Measurements from ENCODE around the gene SLC27A5.
"Not testable (repeated sequence)": the region's sequence is repeated elsewhere in the genome, so short reads cannot be mapped to it uniquely, and the experiment has no call there.

Gene SLC27A5

GRCh38 chr19:58484349-58484748, 27.4 kb downstream of the SLC27A5 start:
- DNase-seq, result not testable (repeated sequence)

GRCh38 chr19:58483776-58484175, 28.0 kb downstream of the SLC27A5 start:
- no peak for DNase-seq

GRCh38 chr19:58482372-58482771, 29.4 kb downstream of the SLC27A5 start:
- no peak for DNase-seq

- DNase-seq, result no peak
These were observed 31.0 kb downstream of the SLC27A5 start for GRCh38 chr19:58480831-58481230.

GRCh38 chr19:58480481-58480830, 31.3 kb downstream of the SLC27A5 start:
- DNase-seq, result no peak

- no peak for DNase-seq
These were observed 31.9 kb downstream of the SLC27A5 start for GRCh38 chr19:58479736-58480480.

- DNase-seq, result no peak
These were observed 32.5 kb downstream of the SLC27A5 start for GRCh38 chr19:58479303-58479702.

- no peak for DNase-seq
These were observed 33.9 kb downstream of the SLC27A5 start for GRCh38 chr19:58477871-58478270.

- DNase-seq, result no peak
These were observed 34.7 kb downstream of the SLC27A5 start for GRCh38 chr19:58477130-58477529.

GRCh38 chr19:58476498-58477015, 35.2 kb downstream of the SLC27A5 start:
- DNase-seq, result no peak

- peak; percentile 98 for DNase-seq
These were observed 35.9 kb downstream of the SLC27A5 start, which contains the start of gene ZNF446 for GRCh38 chr19:58475714-58476497. ZNF446 (plus strand) TSS chr19:58476352; CDS start chr19:58477219, 867 bp downstream.

- DNase-seq, result no peak
These were observed 36.6 kb downstream of the SLC27A5 start for GRCh38 chr19:58474997-58475713.

- no peak for DNase-seq
These were observed 37.3 kb downstream of the SLC27A5 start for GRCh38 chr19:58474291-58474996.

GRCh38 chr19:58473775-58474174, 38.0 kb downstream of the SLC27A5 start:
- DNase-seq, result no peak

- DNase-seq, result no peak
These were observed 40.1 kb downstream of the SLC27A5 start for GRCh38 chr19:58471736-58472135.

- not testable (repeated sequence) for DNase-seq
These were observed 40.8 kb downstream of the SLC27A5 start for GRCh38 chr19:58470837-58471543.

GRCh38 chr19:58469241-58470013, 42.4 kb downstream of the SLC27A5 start:
- DNase-seq, result no peak

GRCh38 chr19:58468216-58468839, 43.5 kb downstream of the SLC27A5 start:
- no peak for DNase-seq

GRCh38 chr19:58466760-58467589, 44.8 kb downstream of the SLC27A5 start, which contains the start of gene ZNF324:
ZNF324 (plus strand) TSS chr19:58467080; CDS start chr19:58469186, 2,106 bp downstream.
- peak; percentile 97 for DNase-seq
